Right lobe of liver (tissue), 6 donors: Measurements from ENCODE around the gene NUP58. TPM values are rescaled to one million over a fixed set of nuclear protein-coding genes. Genes with fewer than 3 reads are reported as not detected.

Experiments used
- ATAC-seq, 4 donors: fragments of 200-7000 bp; cut with Tn5 transposase; one replicate each; pipeline ENCODE4 v1.9.1; 2020; ENCODE audit warnings: mild to moderate bottlenecking in 4 of 4, moderate library complexity in 4 of 4
- DNase-seq, 3 donors: peaks; one replicate each; pipeline ENCODE4 v3.0.0-alpha.2; 2020
- H3K27ac ChIP-seq, 3 donors: fragments of 200-600 bp; one replicate each; pipeline ENCODE4 v1.8.0; 2022
- H3K27me3 ChIP-seq, 2 donors: fragments of 200-600 bp; one replicate each; pipeline ENCODE4 v1.8.0; 2022
- H3K36me3 ChIP-seq, 4 donors: fragments of 200-600 bp; sonication (generic) in 1 of 4; one replicate each; pipeline versions ENCODE4 v1.5.1 to v1.8.0; 2017 to 2022; ENCODE audit warnings: control low read depth in 1 of 4
- H3K4me1 ChIP-seq, 4 donors: fragments of 200-600 bp; sonication (generic) in 1 of 4; one replicate each; pipeline versions ENCODE4 v1.5.1 to v1.8.0; 2017 to 2022; ENCODE audit warnings: control low read depth in 1 of 4
- H3K4me3 ChIP-seq, 3 donors: fragments of 200-600 bp; one replicate each; pipeline ENCODE4 v1.8.0; 2022
- H3K9me3 ChIP-seq, 4 donors: fragments of 200-600 bp; sonication (generic) in 1 of 4; one replicate each; pipeline versions ENCODE4 v1.5.1 to v1.8.0; 2017 to 2022; ENCODE audit warnings: control low read depth in 1 of 4
- CTCF ChIP-seq, 4 donors: fragments of 200-600 bp in 3 of 4; fragments of 450-650 bp in 1 of 4; IDR thresholded peaks; one replicate each; pipeline versions ENCODE4 v1.5.1 to v1.8.0; 2016 to 2022; ENCODE audit warnings: antibody characterized with exemption in 4 of 4, mild to moderate bottlenecking in 2 of 4
- POLR2A ChIP-seq: fragments of 450-650 bp; IDR thresholded peaks from one replicate; pipeline ENCODE4 v1.6.1; 2017; ENCODE audit warnings: antibody characterized with exemption, mild to moderate bottlenecking
- WGBS: methylation state at CpG from one replicate; pipeline ENCODE4 v1.1.6; 2018; ENCODE audit warnings: low coverage, low lambda C conversion rate; ENCODE audit not compliant: insufficient coverage; ENCODE audit errors: missing lambda C conversion rate; 5-methylcytosine and 5-hydroxymethylcytosine counted together
- intact Hi-C, 2 donors: fragments of 100-400 bp; cut with DNase I; formaldehyde crosslinking; loops; one replicate each; pipeline versions ENCODE4 v1.11.2 to v1.14.1; 2022
- total RNA-seq, 6 experiments: library from RNA; depleted of rRNA in 2 of 6; stranded (reverse); fragments of >200 nt in 2 of 6; fragmentation: NEBNext Ultra II Directional in 3 of 6; extraction: Animal tissue kit (Norgen Biotek cat#: 25700) in 3 of 6; gene quantifications; one replicate each; pipeline versions ENCODE4 v1.1.0 to v1.2.4, GENCODE V29; 2016 to 2023
- donor health status: DM: no; HTN: yes; CAD: no.
- donor health status: DM: no; HTN: no; CAD: no.
- donor health status: DM: no; HTN: no; CAD: no.
- donor health status: DM: no; HTN: yes; CAD: no.
- donor health status: DM: no; HTN: yes; CAD: no.

NUP58 gene
- total RNA-seq, 6 experiments from 2014 or later: 11.7 to 33.2 (median 21.6) TPM

DNA sequence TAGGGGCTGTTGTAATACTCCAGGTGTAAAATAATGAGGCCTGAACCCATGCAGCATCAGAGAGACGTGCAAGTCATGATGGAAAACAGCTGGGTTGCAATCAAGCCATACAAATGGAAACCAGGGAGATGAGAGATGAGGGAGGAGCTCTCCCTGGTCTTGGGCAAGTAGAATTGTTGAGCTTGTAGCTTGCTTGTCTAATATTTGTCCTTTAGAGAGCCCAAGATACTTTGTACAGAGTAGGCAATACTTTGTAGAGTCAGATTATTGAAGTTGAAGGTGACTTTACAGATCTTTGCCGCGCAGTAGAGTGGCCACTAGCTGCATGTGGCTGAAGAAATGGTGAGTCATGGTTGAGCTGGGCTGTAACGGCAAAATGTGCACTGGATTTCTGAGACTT lies 78.7 kb downstream of the NUP58 start:
- intact Hi-C loops: no loop called here

DNA sequence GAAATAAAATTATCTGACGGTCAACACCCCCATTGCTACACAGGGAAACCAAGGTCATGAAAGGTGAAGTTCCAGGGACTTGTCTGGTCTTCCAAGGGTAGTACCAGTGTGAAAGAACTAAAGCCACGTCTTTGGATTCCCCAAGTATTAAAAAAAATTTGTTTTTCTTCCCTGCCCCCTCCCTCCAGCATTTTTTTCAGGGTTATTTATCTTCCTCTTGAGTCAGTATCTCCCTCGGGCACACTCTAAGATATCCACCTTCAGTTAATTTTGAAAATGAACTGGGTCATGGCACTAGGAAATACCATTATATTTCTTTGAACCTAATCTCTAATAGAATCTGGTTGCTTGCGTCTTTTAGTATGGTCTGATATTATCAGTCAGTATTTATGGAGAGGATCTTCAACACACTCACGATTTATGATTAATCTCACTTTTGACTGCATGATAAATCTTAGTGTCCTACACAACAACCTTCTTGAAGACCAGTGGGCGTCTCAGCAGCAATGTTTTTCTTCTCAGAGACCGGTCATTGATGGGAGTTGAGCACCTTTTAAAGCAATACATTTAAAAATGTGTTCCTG lies 79.4 kb downstream of the NUP58 start:
- DNase-seq (no peak), ATAC-seq (no peak)
- 44% methylated on average over 7 of the region's 7 CpGs for WGBS
- no peak overlapping the region for H3K27ac ChIP-seq
- H3K4me3 ChIP-seq: no peak overlapping the region
- H3K9me3 ChIP-seq: no peaks in the 10 kb centered on the region
- H3K4me1 ChIP-seq: no peaks in the 10 kb centered on the region
- no peaks in the 10 kb centered on the region for H3K27me3 ChIP-seq
- no peaks in the 10 kb centered on the region for H3K36me3 ChIP-seq
- TF ChIP-seq POLR2A (no peak), CTCF (IDR thresholded peaks at IDR 0.05) (no peak)
- intact Hi-C loops: no loop called here

More for the DNA sequence above, 78.7 kb downstream of the NUP58 start:
- H3K4me3 ChIP-seq: no peak overlapping the region
- DNase-seq (no peak), ATAC-seq (no peak)
- H3K4me1 ChIP-seq: no peaks in the 10 kb centered on the region
- H3K36me3 ChIP-seq: no peaks in the 10 kb centered on the region
- WGBS: 78% methylated on average over 4 of the region's 4 CpGs
- no peak overlapping the region for H3K27ac ChIP-seq
- no peaks in the 10 kb centered on the region for H3K9me3 ChIP-seq
- H3K27me3 ChIP-seq: no peaks in the 10 kb centered on the region
- no peak for TF ChIP-seq POLR2A
- TF ChIP-seq CTCF (IDR thresholded peaks at IDR 0.05): no peak

DNA sequence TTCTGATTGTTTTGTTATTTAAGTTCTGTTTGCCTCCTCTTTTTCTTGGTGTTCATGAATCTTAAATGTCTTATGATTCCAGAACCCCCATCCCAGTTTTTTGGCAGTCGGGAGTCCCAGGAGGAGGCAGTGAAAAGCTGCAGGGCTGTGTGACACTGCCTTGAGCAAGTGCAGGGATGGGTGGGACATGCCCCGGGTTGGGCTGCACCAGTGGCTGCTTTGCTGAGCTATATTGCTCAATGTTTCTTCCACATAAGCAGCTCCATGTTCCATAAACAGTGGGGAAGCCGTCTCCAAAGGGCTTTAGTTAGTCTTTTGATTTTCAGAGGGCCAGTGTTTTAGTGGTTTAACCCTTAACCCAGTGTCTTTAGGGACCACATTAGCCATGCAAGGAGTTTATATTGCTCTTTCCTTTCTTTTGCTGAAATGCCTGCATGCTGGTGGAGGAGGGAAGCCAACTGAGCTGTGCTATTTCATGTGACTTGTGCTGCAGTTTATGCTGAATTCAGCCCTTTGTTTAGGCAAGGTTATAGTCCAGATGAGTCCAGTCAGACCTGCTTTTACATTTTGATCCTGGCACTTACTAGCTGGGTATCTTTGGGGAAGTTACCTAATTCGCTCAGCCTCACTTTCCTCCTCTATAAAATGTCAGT lies 83.5 kb downstream of the NUP58 start:
- TF ChIP-seq CTCF (IDR thresholded peaks at IDR 0.05): no peak
- TF ChIP-seq POLR2A: no peak
- Histone ChIP-seq H3K36me3 (no peaks in the 10 kb centered on the region), H3K9me3 (no peaks in the 10 kb centered on the region), H3K4me3 (no peak overlapping the region), H3K27me3 (no peaks in the 10 kb centered on the region), H3K27ac (no peak overlapping the region), H3K4me1 (no peaks in the 10 kb centered on the region)
- 29% methylated on average over 4 of the region's 4 CpGs for WGBS
- no peak for ATAC-seq
- no peak for DNase-seq
- intact Hi-C loops: no loop called here

DNA sequence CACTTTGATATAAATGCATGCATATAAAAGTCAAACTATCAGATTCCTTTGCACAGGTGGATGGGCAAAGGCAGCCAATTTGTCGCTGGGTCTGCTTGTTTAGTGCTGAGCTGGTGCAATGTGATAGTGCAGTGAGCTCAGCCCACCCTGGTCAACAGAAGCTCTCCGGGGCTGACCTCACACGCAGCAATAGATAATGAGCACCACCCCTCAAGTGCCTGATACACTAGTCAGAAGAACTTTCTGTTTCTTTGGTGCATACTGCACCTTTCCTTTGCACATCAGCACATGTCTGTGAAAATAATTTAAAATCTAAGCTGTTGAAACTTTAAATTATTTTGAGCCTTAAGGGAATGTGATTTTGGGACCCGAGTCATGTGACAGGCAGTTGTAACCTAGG lies 90.5 kb downstream of the NUP58 start:
- no peaks in the 10 kb centered on the region for H3K9me3 ChIP-seq
- 27% methylated on average over 4 of the region's 4 CpGs for WGBS

More for the DNA sequence above, 90.5 kb downstream of the NUP58 start:
- DNase-seq: no peak
- intact Hi-C loops: no loop called here
- ATAC-seq: no peak
- Histone ChIP-seq H3K4me3 (no peak overlapping the region), H3K27ac (no peak overlapping the region), H3K27me3 (no peaks in the 10 kb centered on the region), H3K36me3 (no peaks in the 10 kb centered on the region), H3K4me1 (no peaks in the 10 kb centered on the region)
- no peak for TF ChIP-seq POLR2A
- no peak for TF ChIP-seq CTCF (IDR thresholded peaks at IDR 0.05)

Other genes starting within 250 kb of the NUP58 start
- gene PABPC3, start 205.5 kb upstream of the NUP58 start, total RNA-seq: under 1 TPM in 2 of 6 experiments, not detected in 4; 0.11 to 0.20 TPM
- gene AMER2, start 129.3 kb upstream of the NUP58 start, total RNA-seq: not detected
- 10 to 100 TPM in 2 of 6 experiments, 1 to 10 TPM in 4; 5.1 to 13.4 (median 7.4) TPM for gene MTMR6, start 14.1 kb upstream of the NUP58 start, total RNA-seq
- not detected for gene ATP8A2, start 70.3 kb downstream of the NUP58 start, total RNA-seq